ES-I3 (cell line): Measurements from ENCODE around the gene VAV2.

Source experiments
- H3K36me3 ChIP-seq: 2 replicates; pipeline ENCODE4 v1.6.1; 2013; ENCODE audit warnings: mild to moderate bottlenecking, low read length, control low read depth, moderate library complexity; ENCODE audit not compliant: insufficient read depth
- H3K4me1 ChIP-seq: 2 replicates; pipeline ENCODE4 v1.6.1; 2013; ENCODE audit warnings: mild to moderate bottlenecking, control low read depth, low read length; ENCODE audit not compliant: insufficient read depth
- H3K9ac ChIP-seq: 2 replicates; pipeline ENCODE4 v1.6.1; 2013; ENCODE audit warnings: low read depth, mild to moderate bottlenecking, low read length, moderate library complexity
- H3K9me3 ChIP-seq: 2 replicates; pipeline ENCODE4 v1.6.1; 2013; ENCODE audit warnings: mild to moderate bottlenecking, low read length, moderate library complexity; ENCODE audit not compliant: control insufficient read depth, insufficient read depth

The VAV2 gene, protein sequence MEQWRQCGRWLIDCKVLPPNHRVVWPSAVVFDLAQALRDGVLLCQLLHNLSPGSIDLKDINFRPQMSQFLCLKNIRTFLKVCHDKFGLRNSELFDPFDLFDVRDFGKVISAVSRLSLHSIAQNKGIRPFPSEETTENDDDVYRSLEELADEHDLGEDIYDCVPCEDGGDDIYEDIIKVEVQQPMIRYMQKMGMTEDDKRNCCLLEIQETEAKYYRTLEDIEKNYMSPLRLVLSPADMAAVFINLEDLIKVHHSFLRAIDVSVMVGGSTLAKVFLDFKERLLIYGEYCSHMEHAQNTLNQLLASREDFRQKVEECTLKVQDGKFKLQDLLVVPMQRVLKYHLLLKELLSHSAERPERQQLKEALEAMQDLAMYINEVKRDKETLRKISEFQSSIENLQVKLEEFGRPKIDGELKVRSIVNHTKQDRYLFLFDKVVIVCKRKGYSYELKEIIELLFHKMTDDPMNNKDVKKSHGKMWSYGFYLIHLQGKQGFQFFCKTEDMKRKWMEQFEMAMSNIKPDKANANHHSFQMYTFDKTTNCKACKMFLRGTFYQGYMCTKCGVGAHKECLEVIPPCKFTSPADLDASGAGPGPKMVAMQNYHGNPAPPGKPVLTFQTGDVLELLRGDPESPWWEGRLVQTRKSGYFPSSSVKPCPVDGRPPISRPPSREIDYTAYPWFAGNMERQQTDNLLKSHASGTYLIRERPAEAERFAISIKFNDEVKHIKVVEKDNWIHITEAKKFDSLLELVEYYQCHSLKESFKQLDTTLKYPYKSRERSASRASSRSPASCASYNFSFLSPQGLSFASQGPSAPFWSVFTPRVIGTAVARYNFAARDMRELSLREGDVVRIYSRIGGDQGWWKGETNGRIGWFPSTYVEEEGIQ

DNA sequence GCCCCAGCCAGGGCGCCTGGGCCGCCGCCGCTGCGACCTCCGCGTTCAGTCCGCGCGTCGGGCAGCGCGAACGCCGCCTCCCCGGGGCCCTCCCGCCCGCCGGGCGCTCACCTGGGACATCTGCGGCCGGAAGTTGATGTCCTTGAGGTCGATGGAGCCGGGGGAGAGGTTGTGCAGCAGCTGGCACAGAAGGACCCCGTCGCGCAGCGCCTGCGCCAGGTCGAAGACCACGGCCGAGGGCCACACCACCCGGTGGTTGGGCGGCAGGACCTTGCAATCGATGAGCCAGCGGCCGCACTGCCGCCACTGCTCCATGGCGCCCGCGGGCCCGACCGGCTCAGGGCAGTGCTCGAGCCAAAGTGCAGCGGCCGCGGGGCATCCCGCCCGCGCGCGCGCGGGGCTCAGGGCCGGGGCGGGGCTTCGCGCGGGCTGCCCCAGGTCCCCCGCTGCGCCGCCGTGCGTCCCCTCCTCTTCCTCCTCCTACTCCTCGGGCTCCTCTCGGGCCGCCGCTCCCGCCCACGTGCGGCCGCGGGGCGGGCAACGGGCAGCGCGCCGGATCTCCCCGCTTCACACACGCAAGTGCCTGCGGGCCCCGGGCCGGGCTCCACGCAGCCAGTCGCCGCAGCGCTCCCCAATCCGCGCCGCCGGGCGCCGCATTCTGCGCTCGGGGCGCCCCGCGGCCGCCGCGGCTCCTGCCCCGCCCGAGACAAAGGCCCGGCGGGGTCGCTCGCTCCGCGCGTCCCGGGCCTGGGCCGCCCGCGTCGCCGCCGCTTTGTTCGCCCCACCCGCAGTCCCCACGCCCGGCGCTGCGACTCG, at the start of gene VAV2:
TSS of gene VAV2 (minus strand) at position 361 of the 816 bp plus-strand sequence. CDS start at position 315, 46 bp downstream.
- Histone ChIP-seq H3K9ac (peak within 1 kb of the TSS; percentile 96), H3K4me1 (peaks cover 6% of the 10 kb centered on the region; the same call in 1 of the 2 replicates), H3K36me3 (no peaks in the 10 kb centered on the region), H3K9me3 (no peaks in the 10 kb centered on the region)

GRCh38 chr9:134041649-134041962, 49.5 kb upstream of the VAV2 start:
- no peaks in the 10 kb centered on the region for H3K4me1 ChIP-seq
- H3K9ac ChIP-seq, result no peak overlapping the region
- no peaks in the 10 kb centered on the region for H3K9me3 ChIP-seq
- H3K36me3 ChIP-seq, result peaks cover 9% of the 10 kb centered on the region

GRCh38 chr9:134040781-134041648, 48.9 kb upstream of the VAV2 start:
- Histone ChIP-seq H3K9ac (no peak overlapping the region), H3K9me3 (no peaks in the 10 kb centered on the region), H3K4me1 (no peaks in the 10 kb centered on the region), H3K36me3 (peaks cover 9% of the 10 kb centered on the region)

DNA sequence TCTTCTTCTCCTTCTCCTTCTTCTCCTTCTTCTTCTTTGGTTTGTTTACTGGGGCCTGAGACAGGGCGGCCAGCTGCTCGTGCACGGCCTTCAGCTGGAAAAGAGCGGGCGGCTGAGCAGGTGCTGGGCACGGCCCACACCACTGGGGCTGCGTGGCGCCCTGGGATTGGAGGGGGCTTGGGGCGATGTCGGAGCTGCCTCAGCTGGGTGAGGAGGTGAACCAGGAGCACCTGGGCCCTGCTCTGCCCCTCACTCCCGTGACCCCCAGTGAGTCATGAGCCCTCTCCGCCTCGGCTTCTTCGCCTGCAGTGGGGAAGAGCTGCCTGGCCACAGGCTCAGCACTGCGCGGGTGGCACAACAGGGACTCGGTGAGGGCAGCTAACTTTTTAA, 48.0 kb upstream of the VAV2 start:
- H3K9ac ChIP-seq, result no peak overlapping the region
- H3K36me3 ChIP-seq, result peaks cover 17% of the 10 kb centered on the region
- no peaks in the 10 kb centered on the region for H3K4me1 ChIP-seq
- H3K9me3 ChIP-seq, result no peaks in the 10 kb centered on the region

- no peaks in the 10 kb centered on the region for H3K4me1 ChIP-seq
- no peaks in the 10 kb centered on the region for H3K9me3 ChIP-seq
- peaks cover 20% of the 10 kb centered on the region for H3K36me3 ChIP-seq
- H3K9ac ChIP-seq, result no peak overlapping the region
Observed at GRCh38 chr9:134039386-134040175, 47.5 kb upstream of the VAV2 start.

DNA sequence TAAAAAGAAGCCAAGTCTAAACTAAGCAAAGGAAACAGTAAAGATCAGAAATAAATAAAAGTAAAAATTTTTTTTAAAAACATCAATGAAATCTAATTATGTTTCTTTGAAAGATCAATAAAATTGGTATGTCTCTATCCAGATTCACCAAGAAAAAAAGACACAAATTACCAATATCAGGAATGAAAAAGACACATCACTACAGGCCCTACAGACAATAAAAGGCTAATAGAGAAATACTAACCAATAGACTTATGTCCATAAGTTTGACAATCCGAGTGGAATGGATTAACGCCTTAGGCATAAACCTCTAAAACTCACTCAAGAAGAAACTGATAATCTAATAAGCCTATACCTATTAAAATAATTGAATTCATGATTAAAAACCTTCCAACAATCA, 45.5 kb upstream of the VAV2 start:
- Histone ChIP-seq H3K9ac (no peak overlapping the region), H3K36me3 (peaks cover 20% of the 10 kb centered on the region), H3K4me1 (no peaks in the 10 kb centered on the region), H3K9me3 (no peaks in the 10 kb centered on the region)

DNA sequence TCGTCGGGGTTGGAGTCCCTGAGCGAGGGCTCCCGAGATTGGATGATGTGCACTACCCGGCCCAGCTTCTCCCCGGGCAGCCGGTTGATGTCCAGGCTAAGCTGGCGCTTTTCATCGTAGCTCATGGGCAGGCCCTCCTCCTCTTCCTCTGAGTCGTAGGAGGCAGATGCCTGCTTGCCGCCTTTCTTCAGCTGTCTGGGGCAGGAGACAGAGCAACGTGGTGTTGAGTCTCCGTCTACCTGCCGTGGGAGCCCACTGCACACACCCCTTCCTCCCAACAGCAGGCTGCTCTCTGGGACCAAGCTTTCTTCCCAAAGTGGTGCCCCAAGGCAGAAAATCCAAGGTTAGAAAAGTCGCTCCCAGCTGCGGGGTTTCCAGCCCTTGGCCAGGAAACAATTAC, 44.0 kb upstream of the VAV2 start:
- Histone ChIP-seq H3K4me1 (no peaks in the 10 kb centered on the region), H3K9me3 (no peaks in the 10 kb centered on the region), H3K9ac (no peak overlapping the region), H3K36me3 (peaks cover 21% of the 10 kb centered on the region)

DNA sequence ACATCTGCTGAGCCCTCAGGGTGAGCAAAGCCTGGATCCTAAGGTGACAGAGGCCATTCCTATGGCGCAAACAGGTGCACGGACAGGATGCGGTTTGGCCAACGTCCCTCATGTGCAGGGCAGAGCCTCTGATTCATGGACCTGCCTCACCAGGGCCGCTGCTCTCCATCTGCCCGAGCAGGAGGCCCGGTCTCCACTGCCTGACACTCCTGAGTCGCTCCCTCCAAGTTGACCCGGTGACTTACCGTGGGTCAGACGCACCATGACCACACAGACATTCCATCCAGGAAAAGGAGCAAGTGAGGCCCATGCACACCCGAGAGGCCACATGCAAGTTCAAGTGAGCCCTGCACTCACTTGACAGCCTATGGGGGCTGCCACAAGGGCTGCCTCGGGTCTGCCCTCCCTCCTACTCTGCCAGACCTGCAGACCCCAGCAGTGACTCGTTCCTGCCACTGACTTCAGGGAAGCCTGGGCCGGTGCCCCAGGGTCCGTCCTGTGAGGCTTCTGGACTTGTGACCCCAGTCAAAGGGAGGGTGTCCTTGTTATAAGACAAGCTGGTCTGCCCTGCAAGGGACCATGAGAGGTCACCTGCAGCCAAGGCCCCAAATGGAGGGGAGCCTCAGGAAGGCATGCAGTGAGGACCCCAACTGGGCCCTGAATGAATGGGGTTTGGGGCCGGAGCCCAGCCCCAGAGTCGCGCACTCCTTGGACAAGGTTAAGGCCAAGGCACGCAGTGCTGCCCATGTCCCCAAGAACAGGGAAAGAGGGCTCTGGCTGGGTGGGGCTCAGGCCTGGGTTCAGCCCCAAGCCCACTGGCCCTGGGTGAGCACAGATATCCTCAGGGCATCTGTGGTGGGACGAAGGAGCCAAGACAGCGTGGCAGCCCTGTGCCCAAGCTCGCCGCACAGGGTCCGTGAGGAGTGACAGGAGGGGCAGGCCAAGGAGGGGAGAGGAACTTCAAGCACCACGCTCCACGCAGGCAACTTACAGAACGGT, 43.2 kb upstream of the VAV2 start:
- Histone ChIP-seq H3K4me1 (no peaks in the 10 kb centered on the region), H3K9me3 (no peaks in the 10 kb centered on the region), H3K9ac (no peak overlapping the region), H3K36me3 (peaks cover 21% of the 10 kb centered on the region)

GRCh38 chr9:134034215-134035040, 42.3 kb upstream of the VAV2 start:
- H3K9ac ChIP-seq, result no peak overlapping the region
- no peaks in the 10 kb centered on the region for H3K4me1 ChIP-seq
- peaks cover 21% of the 10 kb centered on the region for H3K36me3 ChIP-seq
- H3K9me3 ChIP-seq, result no peaks in the 10 kb centered on the region

DNA sequence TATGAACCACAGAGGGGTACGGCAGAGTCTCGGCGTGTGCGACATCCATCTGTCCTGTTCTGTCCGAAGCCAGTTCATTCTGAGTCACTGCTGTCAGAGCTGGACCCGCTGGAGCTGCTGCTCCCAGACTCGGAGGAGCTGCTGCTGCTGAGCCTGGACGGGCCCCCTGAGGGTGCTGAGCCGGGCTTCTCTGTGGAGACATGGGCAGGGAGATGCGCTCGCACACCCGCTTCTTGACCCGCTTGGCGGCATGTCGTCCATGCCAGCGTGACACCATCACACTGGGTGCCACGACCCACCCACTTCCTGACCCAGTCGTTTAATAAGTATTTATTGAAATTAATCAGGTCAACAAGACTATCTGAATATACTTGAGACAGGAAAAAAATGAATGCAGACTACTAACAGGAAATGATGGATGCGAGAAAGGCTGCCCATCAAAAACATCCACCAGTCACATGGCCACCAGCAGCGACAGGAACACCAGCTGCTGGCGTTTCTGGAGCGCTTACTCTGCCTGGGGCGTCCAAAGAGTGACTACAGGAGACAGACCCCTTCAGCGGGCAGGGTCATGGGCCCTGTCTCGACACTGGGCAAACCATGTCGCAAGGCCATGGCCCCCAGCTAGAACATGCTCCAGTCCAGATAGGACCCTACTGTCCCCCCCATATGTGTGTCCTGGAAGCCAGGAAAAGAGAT, 41.5 kb upstream of the VAV2 start:
- H3K9me3 ChIP-seq, result no peaks in the 10 kb centered on the region
- peaks cover 15% of the 10 kb centered on the region for H3K36me3 ChIP-seq
- H3K4me1 ChIP-seq, result no peaks in the 10 kb centered on the region
- no peak overlapping the region for H3K9ac ChIP-seq
